T follicular helper cell (primary cell): Measurements from ENCODE around the gene PHF21A.

Experiments
- DNase-seq: peaks from one replicate; pipeline ENCODE4 v3.0.0-alpha.2; 2020; ENCODE audit warnings: low read depth

Gene PHF21A

DNA sequence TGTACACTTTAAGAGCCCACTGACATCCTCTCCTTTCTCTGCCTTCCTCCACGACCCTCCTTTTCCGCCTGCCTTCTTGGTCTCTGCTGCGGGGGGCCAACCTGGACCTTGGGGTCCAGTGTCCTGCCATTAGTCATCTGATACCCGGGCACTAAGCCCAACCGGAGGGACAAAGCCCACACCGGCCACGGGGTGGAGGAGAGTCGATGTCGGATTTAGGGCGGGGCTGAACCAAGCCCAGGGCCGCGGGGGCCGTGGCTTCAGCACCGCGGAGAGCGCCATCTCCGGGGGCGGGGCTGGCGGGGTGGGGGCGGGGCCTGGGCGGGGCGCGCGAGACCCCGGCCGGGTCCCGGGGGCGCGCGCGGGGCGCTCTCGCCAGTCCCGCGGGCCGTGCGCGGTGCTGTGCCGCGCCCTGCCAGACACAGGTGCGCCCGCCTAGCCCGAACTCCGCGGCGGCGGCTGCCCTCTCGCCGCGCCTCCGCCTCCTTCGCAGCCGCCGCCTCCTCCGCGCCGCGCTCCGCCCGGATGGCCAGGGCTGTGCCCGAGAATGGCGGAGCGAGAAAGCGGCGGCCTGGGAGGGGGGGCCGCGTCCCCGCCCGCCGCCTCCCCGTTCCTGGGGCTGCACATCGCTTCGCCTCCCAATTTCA is 235.9 kb downstream of the PHF21A start, which contains the start of gene MAPK8IP1:
Gene MAPK8IP1 (plus strand): TSS at position 378 of the 647 bp plus-strand sequence. CDS start 170 bp downstream, at position 548.
- peak; percentile 39 for DNase-seq

DNA sequence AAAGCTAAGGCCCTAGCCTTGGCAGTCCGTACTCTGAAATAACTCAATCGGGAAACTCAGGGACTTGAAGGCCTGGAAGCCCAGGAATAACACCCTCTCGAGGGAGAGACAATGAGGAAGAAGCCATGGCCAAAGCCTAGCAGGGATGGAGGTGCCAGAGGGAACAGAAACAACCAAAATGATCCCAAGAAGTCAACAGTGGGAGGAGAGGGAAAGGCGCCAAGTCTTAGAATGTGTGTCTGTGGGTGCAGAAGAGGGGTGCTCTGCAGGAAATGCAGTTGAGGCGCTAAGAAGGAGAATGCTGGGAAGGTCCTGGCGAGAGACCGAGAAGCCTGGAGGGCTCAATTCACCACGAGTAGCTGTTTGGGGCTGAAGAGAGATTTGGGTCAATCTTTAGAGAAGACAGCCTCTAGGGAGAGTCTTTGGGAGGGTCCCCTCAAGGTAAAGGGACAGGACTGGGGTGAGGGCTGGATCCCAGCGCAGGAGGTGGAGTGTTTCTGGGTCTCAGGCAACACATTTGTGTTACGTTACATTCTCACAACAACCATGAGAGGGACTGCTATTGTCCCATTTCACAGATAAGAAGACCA is 236.6 kb downstream of the PHF21A start:
- no peak for DNase-seq
